ENCODE results near the gene TEX14. TPM values are rescaled to one million over a fixed set of nuclear protein-coding genes. Genes with fewer than 3 reads are reported as not detected.
"Not testable (repeated sequence)": the region's sequence is repeated elsewhere in the genome, so short reads cannot be mapped to it uniquely, and the experiment has no call there.

Gene TEX14
- total and polyA plus RNA-seq, 10 of the 15 experiments (the other 5 are each of a cell fraction or from before 2014, with no cell fraction given) = 0.15 to 1.3 (median 0.66) TPM

GRCh38 chr17:58583486-58583885, 108.4 kb downstream of the TEX14 start:
- 51% methylated on average over 5 of the region's 5 CpGs for WGBS (ENCODE audit: insufficient coverage, insufficient replicate concordance, low lambda C conversion rate, missing lambda C conversion rate)
- no peak for DNase-seq (ENCODE audit: low read depth, low spot score)
- Histone ChIP-seq H3K9me3 (replicated peaks; ENCODE audit: control insufficient read depth, insufficient read depth, low read length) (no peaks in the 10 kb centered on the region), H3K4me3 (no peak overlapping the region), H3K4me1 (ENCODE audit: control insufficient read depth, insufficient read depth, low read length) (no peaks in the 10 kb centered on the region), H3K4me2 (ENCODE audit: control insufficient read depth, insufficient read depth) (no peak overlapping the region), H4K20me1 (ENCODE audit: control insufficient read depth, insufficient read depth) (no peaks in the 10 kb centered on the region), H3K36me3 (ENCODE audit: control insufficient read depth in 2 of 2, insufficient read depth in 2 of 2, low read length in 1 of 2) (no peaks in the 10 kb centered on the region), H3K79me2 (ENCODE audit: control insufficient read depth, insufficient read depth, low read length) (no peaks in the 10 kb centered on the region), H3K27me3 (replicated peaks in 1 of 2; ENCODE audit: control insufficient read depth in 2 of 2, insufficient read depth in 2 of 2, low read length in 1 of 2) (no peaks in the 10 kb centered on the region), H3K27ac (ENCODE audit: control insufficient read depth, insufficient read depth) (no peak overlapping the region), H2AFZ (ENCODE audit: control insufficient read depth, low read depth, low read length) (no peak overlapping the region), H3K9ac (ENCODE audit: control insufficient read depth, insufficient read depth, low read length) (no peak overlapping the region)
- FAIRE-seq = no peak
- BruUV-seq (replicated peaks) = no TSS peak
- ChIA-PET POLR2A (interaction anchor here (0.6 to 1.2 kb wide), 3 partner anchors 13 to 71 kb away, joined by 3 to 4 read pairs (median 3); no protein-coding TSS in a partner anchor), CTCF (interaction anchor here (0.8 to 4.1 kb wide), 9 partner anchors 11 to 421 kb away, joined by 3 to 24 read pairs (median 4); no protein-coding TSS in a partner anchor), SMC1A (ENCODE audit: uncharacterized antibody, unreplicated experiment) (interaction anchor here (0.6 to 7.5 kb wide), 2 partner anchors 92 to 421 kb away, joined by 3 to 53 read pairs; no protein-coding TSS in a partner anchor), RAD21 (ENCODE audit: unreplicated experiment) (interaction anchor here (0.9 kb wide), 2 partner anchors 12 to 65 kb away, joined by 3 read pairs; no protein-coding TSS in a partner anchor)
- in situ Hi-C loops (cut with MboI) (loop anchor here (5.0 kb wide), 1 partner anchor 424 kb away; no protein-coding TSS in a partner anchor), intact Hi-C loops (cut with micrococcal nuclease; ENCODE audit: unreplicated experiment) (no loop called here)
- TF ChIP-seq ZZZ3 (IDR thresholded peaks at IDR 0.05; ENCODE audit: control insufficient read depth, insufficient read length, low read depth) = no peak
- TF ChIP-seq NR2F1 (conservative IDR thresholded peaks at IDR 0.05) = no peak
- TF ChIP-seq ZNF24 (IDR thresholded peaks at IDR 0.05) = no peak
- no peak for TF ChIP-seq TBL1XR1 (IDR thresholded peaks at IDR 0.05; ENCODE audit: low read depth, low read length)
- TF ChIP-seq CHD2 (IDR thresholded peaks at IDR 0.05; ENCODE audit: borderline replicate concordance, low read depth, low read length) = no peak
- TF ChIP-seq USF2 (IDR thresholded peaks at IDR 0.05; ENCODE audit: borderline replicate concordance, low read depth, low read length) = no peak
- TF ChIP-seq SKIL (IDR thresholded peaks at IDR 0.05; ENCODE audit: low read depth, poor library complexity, severe bottlenecking) = no peak
- no peak for TF ChIP-seq NR2C2 (IDR thresholded peaks at IDR 0.05; ENCODE audit: borderline replicate concordance, control insufficient read depth, insufficient read length, low read depth)
- no peak for ATAC-seq

- H3K9ac ChIP-seq (ENCODE audit: control insufficient read depth, insufficient read depth, low read length); H3K27ac ChIP-seq (ENCODE audit: control insufficient read depth, insufficient read depth); H4K20me1 ChIP-seq (ENCODE audit: control insufficient read depth, insufficient read depth); H3K4me2 ChIP-seq (ENCODE audit: control insufficient read depth, insufficient read depth); H2AFZ ChIP-seq (ENCODE audit: control insufficient read depth, low read depth, low read length); H3K4me1 ChIP-seq (ENCODE audit: control insufficient read depth, insufficient read depth, low read length); H3K36me3 ChIP-seq (ENCODE audit: control insufficient read depth in 2 of 2, insufficient read depth in 2 of 2, low read length in 1 of 2); FAIRE-seq; intact Hi-C loops (cut with micrococcal nuclease; ENCODE audit: unreplicated experiment); ATAC-seq; H3K4me3 ChIP-seq; H3K79me2 ChIP-seq (ENCODE audit: control insufficient read depth, insufficient read depth, low read length); BruUV-seq (replicated peaks); H3K27me3 ChIP-seq (replicated peaks in 1 of 2; ENCODE audit: control insufficient read depth in 2 of 2, insufficient read depth in 2 of 2, low read length in 1 of 2); H3K9me3 ChIP-seq (replicated peaks; ENCODE audit: control insufficient read depth, insufficient read depth, low read length); DNase-seq (ENCODE audit: low read depth, low spot score): not testable (repeated sequence)
- 78% methylated on average over 7 of the region's 7 CpGs for WGBS (ENCODE audit: insufficient coverage, insufficient replicate concordance, low lambda C conversion rate, missing lambda C conversion rate)
- SMC1A ChIA-PET (ENCODE audit: uncharacterized antibody, unreplicated experiment) = interaction anchor here (7.5 kb wide), 1 partner anchor 422 kb away, joined by 53 read pairs; no protein-coding TSS in a partner anchor
- CTCF ChIA-PET = interaction anchor here (0.9 to 1.4 kb wide), 2 partner anchors 10 to 56 kb away, joined by 3 to 4 read pairs; no protein-coding TSS in a partner anchor
- in situ Hi-C loops (cut with MboI) = loop anchor here (5.0 kb wide), 1 partner anchor 425 kb away; no protein-coding TSS in a partner anchor
- POLR2A ChIA-PET = interaction anchor here (0.6 kb wide), 1 partner anchor 72 kb away, joined by 3 read pairs; no protein-coding TSS in a partner anchor
- RAD21 ChIA-PET (ENCODE audit: unreplicated experiment) = interaction anchor here (0.6 to 0.9 kb wide), 2 partner anchors 64 to 542 kb away, joined by 3 read pairs; no protein-coding TSS in a partner anchor
Observed at GRCh38 chr17:58582718-58583117, 109.1 kb downstream of the TEX14 start.

Data from GM12878 (cell line).